ENCODE measurements around the gene WDR1. TPM values are rescaled to one million over a fixed set of nuclear protein-coding genes. Genes with fewer than 3 reads are reported as not detected.

The WDR1 gene
- total and polyA plus RNA-seq, 8 donors: 30.0 to 102 (median 57.7) TPM

GRCh38 chr4:10075158-10075863 lies 41.3 kb downstream of the WDR1 start:
- intact Hi-C loops (cut with DNase I): no loop called here
- no peak for TF ChIP-seq CTCF (IDR thresholded peaks at IDR 0.05)
- ATAC-seq (no peak), FAIRE-seq (no peak), DNase-seq (peak in 1 of 6 donors; percentile 4)
- Histone ChIP-seq H3K36me3 (peaks cover 0 to 62% (median 35%) of the 10 kb centered on the region in 3 donors), H3K4me3 (no peak overlapping the region), H3K27me3 (no peaks in the 10 kb centered on the region), H3K4me1 (no peaks in the 10 kb centered on the region), H3K9me3 (no peaks in the 10 kb centered on the region), H3K27ac (no peak overlapping the region)
- WGBS, 2 donors: 85 to 86% methylated on average over 20 of the region's 20 CpGs

GRCh38 chr4:10074767-10075105 lies 41.9 kb downstream of the WDR1 start:
- H3K36me3 ChIP-seq: peaks cover 0 to 57% (median 32%) of the 10 kb centered on the region in 3 donors
- no peak overlapping the region for H3K27ac ChIP-seq
- DNase-seq (no peak), ATAC-seq (no peak), FAIRE-seq (no peak)
- 93 to 95% methylated on average over 7 of the region's 7 CpGs for WGBS, 2 donors
- H3K9me3 ChIP-seq: no peaks in the 10 kb centered on the region
- no peaks in the 10 kb centered on the region for H3K27me3 ChIP-seq
- intact Hi-C loops (cut with DNase I): no loop called here
- H3K4me1 ChIP-seq: no peaks in the 10 kb centered on the region
- TF ChIP-seq CTCF (IDR thresholded peaks at IDR 0.05): no peak
- no peak overlapping the region for H3K4me3 ChIP-seq

GRCh38 chr4:10074076-10074766 lies 42.4 kb downstream of the WDR1 start:
- H3K4me1 ChIP-seq: no peaks in the 10 kb centered on the region
- no peaks in the 10 kb centered on the region for H3K27me3 ChIP-seq
- intact Hi-C loops (cut with DNase I): no loop called here
- 91 to 95% methylated on average over 13 of the region's 13 CpGs for WGBS, 2 donors
- DNase-seq (no peak), FAIRE-seq (no peak), ATAC-seq (no peak)
- H3K36me3 ChIP-seq: peaks cover 0 to 54% (median 30%) of the 10 kb centered on the region in 3 donors
- H3K4me3 ChIP-seq: no peak overlapping the region
- H3K27ac ChIP-seq: no peak overlapping the region
- no peak for TF ChIP-seq CTCF (IDR thresholded peaks at IDR 0.05)
- H3K9me3 ChIP-seq: no peaks in the 10 kb centered on the region

- Histone ChIP-seq H3K4me3 (no peak overlapping the region), H3K36me3 (peaks cover 0 to 37% (median 22%) of the 10 kb centered on the region in 3 donors)
- FAIRE-seq: no peak
Observed at GRCh38 chr4:10072420-10073017, 44.1 kb downstream of the WDR1 start.

More at GRCh38 chr4:10072420-10073017, 44.1 kb downstream of the WDR1 start:
- intact Hi-C loops (cut with DNase I): no loop called here
- no peak overlapping the region for H3K27ac ChIP-seq
- H3K4me1 ChIP-seq: no peaks in the 10 kb centered on the region
- 68 to 77% methylated on average over 7 of the region's 7 CpGs for WGBS, 2 donors
- no peaks in the 10 kb centered on the region for H3K27me3 ChIP-seq
- H3K9me3 ChIP-seq: no peaks in the 10 kb centered on the region
- DNase-seq: no peak
- ATAC-seq: peak in 1 of 4 donors; percentile 15
- no peak for TF ChIP-seq CTCF (IDR thresholded peaks at IDR 0.05)
